Measurements from ENCODE around the gene SLC44A2.

The SLC44A2 gene

DNA sequence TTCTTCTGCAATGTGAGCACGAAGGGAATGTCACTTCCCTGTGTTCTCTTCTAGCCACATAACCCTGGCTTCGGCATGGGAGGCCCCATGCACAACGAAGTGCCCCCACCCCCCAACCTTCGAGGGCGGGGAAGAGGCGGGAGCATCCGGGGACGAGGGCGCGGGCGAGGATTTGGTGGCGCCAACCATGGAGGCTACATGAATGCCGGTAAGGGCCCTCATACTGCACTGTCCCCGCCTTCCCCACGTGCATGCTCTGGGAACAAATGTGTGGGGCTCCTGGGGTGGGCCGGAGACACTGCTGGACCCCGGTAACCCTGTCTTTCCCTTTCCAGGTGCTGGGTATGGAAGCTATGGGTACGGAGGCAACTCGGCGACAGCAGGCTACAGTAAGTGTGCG is 58.2 kb downstream of the SLC44A2 start:
- no peak for DNase-seq

DNA sequence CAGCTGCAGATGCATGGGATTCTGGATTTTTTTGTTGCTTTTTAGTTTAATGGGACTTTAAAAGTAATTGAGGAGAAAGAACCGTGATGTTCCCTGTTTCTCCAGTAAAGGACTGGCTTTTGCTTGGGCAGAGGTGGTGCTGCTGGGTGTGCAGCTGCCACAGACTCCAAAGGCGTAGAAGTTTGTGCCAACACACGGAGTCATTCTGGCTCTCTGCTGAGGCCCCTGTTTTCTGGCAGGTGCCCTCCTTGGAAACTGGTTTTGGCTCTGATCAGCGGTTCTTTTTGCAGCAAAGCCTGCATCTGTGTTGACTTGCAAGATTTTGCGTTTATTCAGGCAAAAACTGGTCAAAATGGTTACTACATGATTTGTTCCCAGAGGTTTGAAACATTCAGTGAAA is 59.9 kb downstream of the SLC44A2 start:
- DNase-seq, result no peak

DNA sequence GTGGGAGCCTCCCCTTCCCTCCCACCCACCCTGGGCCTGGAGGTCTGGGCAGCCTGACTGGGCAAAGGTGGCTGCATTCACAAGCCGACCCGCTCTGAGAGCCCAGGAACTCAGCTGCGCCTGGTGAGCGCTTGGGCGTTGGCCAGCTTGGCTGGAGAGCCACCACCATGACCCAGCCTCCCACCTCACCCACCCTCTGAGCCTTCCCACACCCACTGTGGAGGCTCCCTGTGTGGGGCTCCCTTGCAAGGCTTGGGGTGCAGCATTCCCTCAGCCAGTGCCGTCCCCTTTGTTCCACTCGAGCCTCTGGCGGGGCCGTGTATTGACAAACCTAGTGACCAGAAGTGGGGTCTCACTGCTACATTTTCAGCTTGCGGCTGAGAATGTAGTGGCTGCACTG is 60.8 kb downstream of the SLC44A2 start:
- no peak for DNase-seq

DNA sequence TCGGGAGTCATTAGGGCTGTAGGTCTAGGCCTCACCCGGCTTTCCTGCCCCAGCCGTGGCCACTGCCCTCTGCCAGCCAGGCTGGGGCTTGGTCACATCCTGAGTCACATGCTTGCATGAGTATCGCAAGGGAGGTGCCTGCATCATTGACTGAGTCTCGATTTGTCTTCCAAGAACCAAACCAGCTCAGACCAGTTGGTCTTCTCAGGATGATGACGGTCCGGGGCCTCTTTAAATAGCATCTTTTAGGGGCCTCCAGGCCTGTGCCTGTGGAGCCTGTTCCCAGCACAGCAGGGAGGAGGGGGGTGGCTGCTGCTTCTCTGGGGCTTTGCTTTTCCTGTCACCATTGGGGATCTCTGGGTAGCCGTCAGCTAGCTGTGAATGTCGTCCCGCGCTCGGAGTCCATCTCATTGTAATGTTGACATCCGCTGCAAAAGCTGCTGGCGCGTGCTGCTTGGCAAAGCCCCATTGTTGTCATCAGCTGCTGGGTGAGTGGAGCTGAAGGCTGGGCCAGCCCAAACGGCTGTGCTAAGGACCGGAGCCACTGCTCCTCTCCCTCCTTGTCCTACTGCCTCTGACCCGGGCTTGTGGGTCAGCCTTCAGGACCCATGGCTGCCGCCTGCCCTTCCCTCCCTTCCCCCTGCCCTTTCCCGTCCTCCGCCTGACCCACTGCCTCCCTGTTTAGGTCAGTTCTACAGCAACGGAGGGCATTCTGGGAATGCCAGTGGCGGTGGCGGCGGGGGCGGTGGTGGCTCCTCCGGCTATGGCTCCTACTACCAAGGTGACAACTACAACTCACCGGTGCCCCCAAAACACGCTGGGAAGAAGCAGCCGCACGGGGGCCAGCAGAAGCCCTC is 61.5 kb downstream of the SLC44A2 start:
- peak; percentile 18 for DNase-seq

DNA sequence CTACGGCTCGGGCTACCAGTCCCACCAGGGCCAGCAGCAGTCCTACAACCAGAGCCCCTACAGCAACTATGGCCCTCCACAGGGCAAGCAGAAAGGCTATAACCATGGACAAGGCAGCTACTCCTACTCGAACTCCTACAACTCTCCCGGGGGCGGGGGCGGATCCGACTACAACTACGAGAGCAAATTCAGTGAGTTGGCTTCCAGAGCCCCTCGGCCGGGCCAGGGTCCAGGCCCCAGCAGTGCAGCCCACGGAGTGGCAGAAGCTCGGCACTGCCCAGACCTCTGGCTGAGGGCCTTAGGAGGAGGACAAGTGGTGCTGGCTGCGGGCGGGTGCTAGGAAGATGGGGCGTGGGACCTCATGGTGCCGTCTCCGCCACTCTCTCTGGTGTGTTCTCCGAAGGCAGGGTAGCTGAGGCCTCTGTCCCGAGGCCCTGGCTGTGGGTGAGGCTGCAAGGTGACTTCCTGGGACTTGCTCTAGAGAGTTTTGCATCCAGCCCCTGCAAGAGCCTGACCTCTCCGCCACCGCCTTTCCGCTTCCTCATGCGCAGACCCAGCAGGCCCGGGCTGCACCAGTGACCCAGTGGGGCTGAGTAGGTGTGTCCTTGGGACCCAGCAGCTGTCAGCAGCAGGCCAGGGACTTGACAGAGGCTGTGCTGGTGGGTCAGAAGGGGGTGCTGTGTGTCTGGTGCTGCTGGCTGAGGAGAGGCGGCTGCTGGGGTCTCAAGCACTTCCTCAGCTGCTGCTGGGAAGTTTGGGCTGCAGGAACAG is 62.4 kb downstream of the SLC44A2 start:
- DNase-seq, result no peak

DNA sequence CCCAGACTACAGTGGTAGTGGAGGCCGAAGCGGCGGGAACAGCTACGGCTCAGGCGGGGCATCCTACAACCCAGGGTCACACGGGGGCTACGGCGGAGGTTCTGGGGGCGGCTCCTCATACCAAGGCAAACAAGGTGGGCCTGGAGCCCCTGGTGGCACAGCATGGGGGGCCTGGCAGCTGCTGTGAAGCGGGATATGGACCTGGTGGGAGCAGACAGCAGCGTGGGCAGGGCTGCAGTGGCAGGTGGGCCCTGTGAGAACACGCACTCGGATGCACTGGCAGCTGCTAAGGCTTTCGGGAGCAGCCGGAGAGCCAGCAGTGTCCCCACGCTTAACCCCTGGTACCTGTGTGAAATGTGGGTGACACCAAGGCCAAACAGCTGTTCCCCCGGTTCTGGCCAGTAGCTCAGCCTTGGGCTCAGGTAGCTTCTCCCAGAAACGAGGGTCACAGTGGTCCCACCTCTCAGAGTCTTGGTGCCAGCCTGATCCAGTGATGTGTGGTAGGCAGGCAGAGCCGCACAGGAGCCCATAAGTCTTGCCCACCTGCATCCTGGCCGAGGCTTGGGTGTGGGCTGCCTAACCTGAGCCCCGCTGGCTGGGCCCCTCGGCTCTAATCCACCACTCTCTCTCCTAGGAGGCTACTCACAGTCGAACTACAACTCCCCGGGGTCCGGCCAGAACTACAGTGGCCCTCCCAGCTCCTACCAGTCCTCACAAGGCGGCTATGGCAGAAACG is 63.4 kb downstream of the SLC44A2 start:
- no peak for DNase-seq

DNA sequence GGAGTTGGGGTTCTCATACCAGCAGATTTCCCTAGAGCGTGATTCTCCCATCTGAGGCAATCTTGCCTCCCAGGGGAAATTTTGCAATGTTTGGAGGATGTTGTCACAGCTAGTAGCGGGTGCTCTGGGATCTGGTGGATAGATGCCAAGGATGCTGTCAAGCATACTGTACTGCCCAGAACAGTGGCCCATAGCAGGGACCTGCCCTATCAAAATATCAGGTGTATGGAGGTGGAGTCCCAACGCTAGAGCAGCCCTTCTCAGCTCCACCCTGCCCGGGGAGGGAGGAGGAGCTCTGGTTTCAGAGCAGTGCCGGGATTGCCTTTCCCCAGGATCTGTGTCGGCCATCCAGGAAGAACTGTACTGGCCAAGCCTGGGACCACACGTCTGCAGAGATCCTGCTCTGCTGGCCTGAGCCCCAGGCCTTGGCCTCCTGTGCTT is 65.0 kb downstream of the SLC44A2 start:
- DNase-seq, result no peak

DNA sequence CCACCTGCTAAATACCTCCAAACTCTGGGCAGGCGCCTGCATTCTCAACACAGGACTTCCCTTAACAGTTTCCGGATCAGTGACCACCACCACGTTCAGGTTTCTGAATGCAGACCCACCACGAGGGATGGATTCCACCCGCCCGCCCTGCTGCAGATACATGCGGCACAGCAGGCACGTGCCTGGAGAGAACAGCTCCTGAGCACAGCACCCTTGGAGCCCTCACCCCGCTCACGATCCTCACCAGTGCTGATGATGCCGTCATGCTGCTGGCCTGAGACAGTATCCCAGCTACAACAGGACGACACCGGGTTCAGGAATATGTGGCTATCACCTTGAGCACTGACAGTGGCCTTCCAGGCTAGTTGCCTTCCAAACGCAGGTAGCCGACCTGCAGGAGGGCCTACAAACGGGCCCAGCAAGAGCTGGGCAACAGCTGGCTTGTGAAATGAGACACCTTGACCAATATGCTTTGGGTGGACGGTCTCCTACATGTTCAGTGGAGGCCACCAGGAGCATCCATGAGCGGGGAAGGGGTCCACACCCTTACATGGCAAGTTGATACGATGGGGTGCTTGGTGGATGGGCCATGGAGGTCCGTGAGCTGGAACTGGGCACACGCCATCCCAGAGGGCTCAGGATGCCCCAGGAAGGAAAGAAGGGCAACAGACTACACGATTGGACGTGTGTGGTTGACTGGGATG is 66.0 kb downstream of the SLC44A2 start:
- DNase-seq, result no peak

DNA sequence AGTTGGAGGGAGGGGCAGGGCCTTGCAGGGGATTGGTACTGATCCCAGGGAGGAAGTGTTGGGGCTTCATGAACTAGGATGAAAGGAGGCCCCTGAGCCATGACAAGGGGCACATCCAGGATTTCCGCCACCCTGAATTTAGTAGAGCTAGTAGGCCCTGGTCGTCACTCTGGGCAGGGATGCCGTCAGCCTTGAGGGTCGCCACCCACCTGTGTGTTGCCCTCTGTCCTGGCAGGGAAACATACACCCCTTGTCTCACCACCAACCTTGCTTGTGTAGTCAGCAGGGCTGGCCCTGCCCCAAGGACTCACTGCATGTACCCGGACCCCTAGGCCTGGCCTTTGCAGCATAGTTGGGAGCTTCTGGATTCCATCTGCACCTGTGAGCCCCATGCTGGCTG is 66.5 kb downstream of the SLC44A2 start:
- DNase-seq, result no peak

DNA sequence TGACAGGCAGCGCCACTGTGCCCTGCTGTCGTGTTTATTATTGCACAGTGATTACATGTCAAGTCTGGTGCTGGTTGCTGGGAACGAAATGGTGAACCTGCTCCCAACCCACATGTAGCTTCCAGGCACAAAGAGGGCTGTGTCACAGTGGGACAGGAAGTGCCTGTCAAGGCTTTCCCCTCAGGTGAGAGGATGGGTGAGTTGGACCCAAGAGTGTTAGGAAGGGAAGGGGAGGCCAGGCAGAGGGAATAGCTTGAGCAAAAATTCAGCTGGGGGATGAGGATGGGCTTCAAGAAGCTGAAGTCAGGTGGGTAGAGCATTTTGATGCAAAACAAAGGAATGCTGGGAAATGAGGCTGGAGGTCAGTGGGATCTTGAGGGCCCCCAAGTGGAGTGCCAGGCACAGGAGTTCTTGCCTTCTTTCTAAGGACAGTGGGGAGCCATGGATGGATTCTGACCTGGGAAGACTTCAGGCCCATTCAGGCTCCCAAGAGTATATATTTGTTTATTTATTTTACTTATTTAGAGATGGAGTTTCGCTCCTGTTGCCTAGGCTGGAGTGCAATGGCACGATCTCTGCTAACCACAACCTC is 67.4 kb downstream of the SLC44A2 start:
- no peak for DNase-seq
